GM12872 (cell line): Measurements from ENCODE around the gene PI3.

Experiments used
- CTCF ChIP-seq: IDR thresholded peaks from 3 replicates; pipeline ENCODE4 v1.5.1; 2011; ENCODE audit warnings: low read depth, mild to moderate bottlenecking, low read length, moderate library complexity; ENCODE audit not compliant: insufficient read depth

PI3 gene

GRCh38 chr20:45173522-45173921 lies 1.2 kb upstream of the PI3 start:
- TF ChIP-seq CTCF: no peak

- TF ChIP-seq CTCF: no peak
Observed at GRCh38 chr20:45176526-45177267, 2.0 kb downstream of the PI3 start.

DNA sequence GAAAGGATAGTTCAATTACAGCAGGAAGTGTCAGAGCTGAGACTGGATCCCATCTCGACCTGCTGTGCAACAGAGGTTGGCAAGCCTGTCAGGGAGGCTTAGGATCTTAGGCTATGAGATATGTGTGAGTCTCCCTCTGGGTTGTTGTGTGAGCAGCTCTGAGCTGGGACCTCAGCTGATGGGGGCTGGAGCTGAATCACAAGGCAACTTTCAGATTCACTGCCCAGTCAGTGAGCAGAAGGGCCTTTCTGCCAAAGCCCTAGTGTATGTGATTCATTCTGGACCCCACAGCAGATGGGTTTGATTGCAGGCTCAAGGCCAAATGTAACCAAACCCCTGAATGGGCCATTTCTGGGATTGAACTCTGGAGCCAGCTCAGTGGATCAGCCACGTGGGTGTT lies 4.5 kb downstream of the PI3 start:
- TF ChIP-seq CTCF: no peak

DNA sequence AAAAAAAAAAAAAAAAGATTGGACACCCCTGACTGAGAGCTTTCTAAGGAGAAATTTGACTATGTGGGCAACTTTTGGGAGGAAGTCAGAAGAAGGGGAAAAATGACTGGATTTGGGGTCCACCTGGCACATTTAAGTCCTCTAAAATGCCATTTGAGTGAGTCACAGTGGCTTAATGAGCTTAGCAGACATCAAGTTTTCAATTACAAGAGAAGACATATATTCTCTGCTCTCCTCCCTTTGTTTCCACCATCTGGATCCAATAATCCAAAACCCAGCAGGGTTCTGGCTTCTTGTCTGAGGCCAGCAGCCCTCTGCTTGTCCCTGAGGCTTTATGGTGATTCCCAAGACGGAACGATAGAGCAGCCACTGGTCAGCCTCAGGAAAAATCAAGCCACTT lies 6.9 kb downstream of the PI3 start:
- TF ChIP-seq CTCF: no peak

DNA sequence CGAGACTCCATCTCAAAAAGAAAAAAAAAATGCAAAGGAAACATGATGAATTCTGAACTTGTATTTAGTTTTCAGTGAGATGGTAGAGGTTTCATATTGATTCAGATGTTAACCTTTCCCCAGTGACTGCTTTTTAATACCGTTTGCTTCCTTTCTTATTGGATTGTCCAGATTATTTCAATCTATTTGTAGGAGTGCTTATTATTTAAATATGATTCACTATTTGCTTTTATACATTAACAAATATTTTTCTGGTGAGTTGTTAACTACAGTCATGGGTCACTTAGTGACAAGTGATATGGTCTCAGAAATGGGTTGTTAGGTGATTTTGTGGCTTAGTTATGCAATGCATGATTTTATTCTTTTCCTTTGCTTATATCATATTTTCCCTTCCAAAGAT lies 8.4 kb downstream of the PI3 start:
- no peak for TF ChIP-seq CTCF

- no peak for TF ChIP-seq CTCF
Observed at GRCh38 chr20:45187693-45188092, 13.0 kb downstream of the PI3 start.

GRCh38 chr20:45189067-45189609 lies 14.4 kb downstream of the PI3 start:
- TF ChIP-seq CTCF: no peak
